Transverse colon (tissue), 4 donors: Measurements from ENCODE around the gene SHISA7. TPM values are rescaled to one million over a fixed set of nuclear protein-coding genes. Genes with fewer than 3 reads are reported as not detected.
"Not testable (repeated sequence)": the region's sequence is repeated elsewhere in the genome, so short reads cannot be mapped to it uniquely, and the experiment has no call there.

Experiments
- DNase-seq: peaks from one replicate; pipeline ENCODE4 v3.0.0-alpha.2; 2019
- H3K27ac ChIP-seq, 4 donors: fragments of 200-600 bp; sonication (generic); 2 replicates each; pipeline ENCODE4 v1.5.1; 2016 to 2018; ENCODE audit warnings: inconsistent platforms in 4 of 4
- H3K27me3 ChIP-seq: fragments of 200-600 bp; sonication (generic); 2 replicates; pipeline ENCODE4 v1.5.1; 2017; ENCODE audit warnings: inconsistent platforms
- H3K36me3 ChIP-seq, 4 donors: fragments of 200-600 bp; sonication (generic); 2 replicates each; pipeline ENCODE4 v1.5.1; 2017 to 2019; ENCODE audit warnings: inconsistent platforms in 4 of 4
- H3K4me1 ChIP-seq, 4 donors: fragments of 200-600 bp; sonication (generic); 2 replicates each; pipeline ENCODE4 v1.5.1; 2017 to 2020; ENCODE audit warnings: inconsistent platforms in 4 of 4
- H3K4me3 ChIP-seq, 4 donors: fragments of 200-600 bp; sonication (generic); 1 replicate in 1 of 4; 2 replicates in 3 of 4; pipeline versions ENCODE4 v1.5.1 to v1.6.1; 2017 to 2019; ENCODE audit warnings: inconsistent platforms in 4 of 4
- H3K9me3 ChIP-seq, 2 donors: fragments of 200-600 bp; sonication (generic); 2 replicates each; pipeline ENCODE4 v1.5.1; 2017 to 2019; ENCODE audit warnings: inconsistent platforms in 2 of 2
- CTCF ChIP-seq, 5 experiments: fragments of 200-600 bp in 3 of 5; fragments of 450-650 bp in 2 of 5; sonication (generic) in 3 of 5; IDR thresholded peaks; 1 replicate in 2 of 5; 2 replicates in 3 of 5; pipeline ENCODE4 v1.5.1; 2016 to 2017; ENCODE audit warnings: antibody characterized with exemption in 5 of 5, inconsistent platforms in 3 of 5, mild to moderate bottlenecking in 2 of 5, moderate library complexity in 1 of 5
- EP300 ChIP-seq: sonication (generic); formaldehyde crosslinking; IDR thresholded peaks from one replicate; pipeline ENCODE4 v1.6.1; 2017; ENCODE audit warnings: antibody characterized with exemption, low read depth
- POLR2A ChIP-seq: fragments of 450-650 bp; IDR thresholded peaks from one replicate; pipeline ENCODE4 v1.6.1; 2016; ENCODE audit warnings: antibody characterized with exemption, mild to moderate bottlenecking, moderate library complexity
- POLR2AphosphoS5 ChIP-seq, 3 donors: sonication (generic); formaldehyde crosslinking; IDR thresholded peaks; one replicate each; pipeline ENCODE4 v1.6.1; 2016; ENCODE audit warnings: antibody characterized with exemption in 3 of 3
- WGBS, 2 donors: methylation state at CpG; one replicate each; pipeline ENCODE4 v1.1.5; 2018; ENCODE audit warnings: low coverage in 1 of 2; 5-methylcytosine and 5-hydroxymethylcytosine counted together
- in situ Hi-C, 4 donors: fragments of 200-750 bp; cut with MboI; loops; one replicate each; pipeline versions ENCODE4 v1.15.0 to v1.15.1; 2017; ENCODE audit warnings: low sequenced_read_pairs in 3 of 4, low pct_ligation_motif_present in 1 of 4, low pct_unique_long_range_greater_than_20kb in 1 of 4
- intact Hi-C: fragments of 100-400 bp; cut with DNase I; formaldehyde crosslinking; loops from one replicate; pipeline ENCODE4 v1.15.1; 2023; ENCODE audit warnings: low total_unique reads
- total RNA-seq, 4 donors: library from RNA; depleted of rRNA; stranded (reverse); fragments of >200 nt; gene quantifications; one replicate each; pipeline ENCODE4 v1.1.0, GENCODE V29; 2016

Gene SHISA7
- total RNA-seq, 4 donors from 2014 or later, result 0.75 TPM; not detected in 3

GRCh38 chr19:55423225-55424005, 19.7 kb downstream of the SHISA7 start:
- H3K4me3 ChIP-seq, result no peak overlapping the region
- in situ Hi-C loops, result loop anchor here in 3 of 4 donors (10.0 to 25.0 kb wide), 2 partner anchors 136 to 279 kb away; partner anchors contain the start of genes BRSK1 (in 2 of the 3), HSPBP1 (in 2 of the 3) and TNNT1 (in 2 of the 3)
- no peak for TF ChIP-seq POLR2A
- TF ChIP-seq EP300, result no peak
- TF ChIP-seq CTCF (IDR thresholded peaks at IDR 0.05), result no peak
- no peak for TF ChIP-seq POLR2AphosphoS5 (IDR thresholded peaks at IDR 0.05)
- H3K27me3 ChIP-seq, result peaks cover 38% of the 10 kb centered on the region
- H3K4me1 ChIP-seq, result no peaks in the 10 kb centered on the region
- H3K27ac ChIP-seq, result no peak overlapping the region
- WGBS, 2 donors, result 66 to 69% methylated on average over 12 to 13 of the region's 13 CpGs
- intact Hi-C loops, result no loop called here
- H3K9me3 ChIP-seq, result no peaks in the 10 kb centered on the region
- no peak for DNase-seq
- H3K36me3 ChIP-seq, result no peaks in the 10 kb centered on the region

GRCh38 chr19:55421281-55421680, 21.8 kb downstream of the SHISA7 start:
- H3K27ac ChIP-seq, H3K9me3 ChIP-seq, DNase-seq, H3K36me3 ChIP-seq, H3K4me3 ChIP-seq, H3K4me1 ChIP-seq, intact Hi-C loops: not testable (repeated sequence)
- WGBS, 2 donors, result 65 to 66% methylated on average over 4 of the region's 4 CpGs
- peaks cover 26% of the 10 kb centered on the region for H3K27me3 ChIP-seq
- in situ Hi-C loops, result loop anchor here in 3 of 4 donors (10.0 to 25.0 kb wide), 2 partner anchors 134 to 276 kb away; partner anchors contain the start of genes BRSK1 (in 2 of the 3), HSPBP1 (in 2 of the 3) and TNNT1 (in 2 of the 3)

- no peak for DNase-seq
- Histone ChIP-seq H3K27me3 (peaks cover 21% of the 10 kb centered on the region), H3K4me3 (no peak overlapping the region), H3K4me1 (no peaks in the 10 kb centered on the region), H3K27ac (no peak overlapping the region), H3K9me3 (no peaks in the 10 kb centered on the region), H3K36me3 (no peaks in the 10 kb centered on the region)
- TF ChIP-seq EP300 (no peak), POLR2A (no peak), CTCF (IDR thresholded peaks at IDR 0.05) (no peak), POLR2AphosphoS5 (IDR thresholded peaks at IDR 0.05) (no peak)
- in situ Hi-C loops, result loop anchor here in 3 of 4 donors (10.0 to 25.0 kb wide), 4 partner anchors 125 to 285 kb away; partner anchors contain the start of genes BRSK1 (in 2 of the 3), HSPBP1 (in 2 of the 3) and TNNT1 (in 2 of the 3)
- 56% methylated on average over 5 of the region's 5 CpGs; no CpG with 5 or more reads in 1 of the 2 donors for WGBS, 2 donors
- intact Hi-C loops, result no loop called here
Measured at GRCh38 chr19:55419624-55420236, 23.4 kb downstream of the SHISA7 start.

GRCh38 chr19:55419103-55419502, 24.0 kb downstream of the SHISA7 start:
- 0 to 45% methylated on average over 1 to 3 of the region's 5 CpGs for WGBS, 2 donors
- H3K4me3 ChIP-seq, result no peak overlapping the region
- no peak for DNase-seq
- no peaks in the 10 kb centered on the region for H3K36me3 ChIP-seq
- no peak for TF ChIP-seq CTCF (IDR thresholded peaks at IDR 0.05)
- TF ChIP-seq POLR2AphosphoS5 (IDR thresholded peaks at IDR 0.05), result no peak
- no peak for TF ChIP-seq POLR2A
- TF ChIP-seq EP300, result no peak
- peaks cover 14% of the 10 kb centered on the region for H3K27me3 ChIP-seq
- H3K4me1 ChIP-seq, result no peaks in the 10 kb centered on the region
- no peaks in the 10 kb centered on the region for H3K9me3 ChIP-seq
- no peak overlapping the region for H3K27ac ChIP-seq
- in situ Hi-C loops (loop anchor here in 3 of 4 donors (10.0 to 25.0 kb wide), 3 partner anchors 124 to 284 kb away; partner anchors contain the start of genes BRSK1 (in 2 of the 3) and HSPBP1 (in 2 of the 3)), intact Hi-C loops (no loop called here)
